ENCODE data around the gene PTP4A2. TPM values are rescaled to one million over a fixed set of nuclear protein-coding genes. Genes with fewer than 3 reads are reported as not detected.

Gene PTP4A2
- total RNA-seq, 3 donors from 2014 or later = 225 to 271 (median 252) TPM

DNA sequence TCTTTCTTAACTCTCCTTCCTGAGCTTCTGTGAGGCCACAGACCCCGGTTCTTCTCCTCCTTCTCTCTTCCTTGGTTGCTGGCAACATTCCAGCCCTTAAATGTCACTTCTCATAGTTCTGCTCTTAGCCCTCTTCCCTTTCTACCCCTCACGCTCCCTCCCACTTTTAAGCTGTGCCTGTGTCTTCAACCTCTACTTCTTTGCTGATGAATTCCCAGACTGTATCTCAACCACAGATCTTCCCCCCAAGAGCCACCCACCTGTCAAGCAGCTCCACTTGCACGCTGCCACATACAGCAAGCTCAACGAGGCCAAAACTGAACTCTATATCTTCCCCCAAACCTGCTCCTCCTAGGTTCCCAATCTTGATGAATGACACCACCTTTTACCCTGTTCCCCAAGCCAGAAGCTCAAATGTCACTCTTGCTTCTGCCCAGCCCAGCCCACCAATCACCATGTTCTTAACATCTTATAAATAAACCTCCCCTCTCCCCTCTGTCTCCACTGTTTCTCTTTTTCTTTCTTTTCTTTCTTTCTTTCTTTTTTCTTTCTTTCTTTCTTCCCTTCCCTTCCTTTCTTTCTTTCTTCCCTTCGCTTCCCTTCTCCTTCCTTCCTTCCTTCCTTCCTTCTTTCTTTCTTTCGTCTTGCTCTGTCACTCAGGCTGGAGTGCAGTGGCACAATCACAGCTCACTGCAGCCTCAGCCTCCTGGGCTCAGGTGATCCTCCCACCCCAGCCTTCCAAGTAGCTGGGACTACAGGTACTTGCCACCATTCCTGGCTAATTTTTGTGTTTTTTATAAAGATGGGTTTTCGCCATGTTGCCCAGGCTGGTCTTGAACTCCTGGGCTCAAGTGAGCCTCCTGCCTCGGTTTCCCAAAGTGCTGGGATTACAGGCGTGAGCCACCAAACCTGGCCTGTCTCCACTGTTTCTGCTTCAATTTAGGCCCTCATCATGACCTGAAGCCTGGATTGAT lies 19.8 kb upstream of the PTP4A2 start:
- intact Hi-C loops (cut with DNase I; ENCODE audit: low total_unique reads) = no loop called here
- Histone ChIP-seq H3K36me3 (no peaks in the 10 kb centered on the region), H3K4me3 (no peak overlapping the region), H3K27me3 (no peaks in the 10 kb centered on the region), H3K27ac (peak overlapping the region; percentile 39 to 42), H3K9me3 (no peaks in the 10 kb centered on the region), H3K4me1 (peaks cover 13 to 25% of the 10 kb centered on the region in 2 donors)
- no peak for DNase-seq (ENCODE audit: low spot score in 2 of 2)
- TF ChIP-seq POLR2AphosphoS5 (IDR thresholded peaks at IDR 0.05) (no peak), POLR2A (IDR thresholded peaks at IDR 0.05) (no peak), CTCF (IDR thresholded peaks at IDR 0.05) (no peak)

- Histone ChIP-seq H3K4me1 (peaks cover 13 to 25% of the 10 kb centered on the region in 2 donors), H3K9me3 (no peaks in the 10 kb centered on the region), H3K27me3 (no peaks in the 10 kb centered on the region), H3K27ac (peak overlapping the region; percentile 99), H3K4me3 (peak overlapping the region in 1 of 3 donors; percentile 38), H3K36me3 (no peaks in the 10 kb centered on the region)
- intact Hi-C loops (cut with DNase I; ENCODE audit: low total_unique reads) = no loop called here
- TF ChIP-seq POLR2AphosphoS5 (IDR thresholded peaks at IDR 0.05) (peak; percentile 77 to 87 (median 82)), POLR2A (IDR thresholded peaks at IDR 0.05) (no peak), CTCF (IDR thresholded peaks at IDR 0.05) (peak in 2 of 3 donors; percentile 21 to 25)
- DNase-seq (ENCODE audit: low spot score in 2 of 2) = peak; percentile 70 to 81
Observed at GRCh38 chr1:31955917-31956736, 18.0 kb upstream of the PTP4A2 start.

GRCh38 chr1:31954607-31955283 lies 16.6 kb upstream of the PTP4A2 start:
- Histone ChIP-seq H3K9me3 (no peaks in the 10 kb centered on the region), H3K27ac (peak overlapping the region; percentile 99), H3K4me1 (peaks cover 13 to 25% of the 10 kb centered on the region in 2 donors), H3K4me3 (peak overlapping the region in 1 of 3 donors; percentile 32), H3K36me3 (no peaks in the 10 kb centered on the region), H3K27me3 (no peaks in the 10 kb centered on the region)
- peak; percentile 60 to 83 for DNase-seq (ENCODE audit: low spot score in 2 of 2)
- intact Hi-C loops (cut with DNase I; ENCODE audit: low total_unique reads) = no loop called here
- TF ChIP-seq POLR2A (IDR thresholded peaks at IDR 0.05) (peak; percentile 39), POLR2AphosphoS5 (IDR thresholded peaks at IDR 0.05) (peak; percentile 89 to 98 (median 96)), CTCF (IDR thresholded peaks at IDR 0.05) (no peak)

DNA sequence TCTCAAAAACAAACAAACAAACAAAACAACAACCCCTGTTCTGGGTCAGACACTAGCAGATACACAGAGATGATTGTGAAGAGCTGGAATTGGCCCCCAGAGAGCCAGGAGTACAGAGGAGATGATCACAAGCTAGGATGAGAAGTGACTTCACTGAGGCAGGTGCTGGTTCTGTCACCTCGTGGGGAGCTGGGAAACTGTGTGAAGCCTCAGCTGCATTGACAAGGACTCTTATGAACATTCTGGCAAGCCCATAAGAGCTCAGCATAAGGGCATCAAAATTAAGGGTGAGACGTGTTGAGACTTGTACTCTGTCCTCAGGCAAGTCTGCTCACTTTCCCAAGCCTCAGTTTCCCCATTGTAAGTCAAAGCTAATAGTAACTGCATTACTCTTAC lies 14.7 kb upstream of the PTP4A2 start:
- intact Hi-C loops (cut with DNase I; ENCODE audit: low total_unique reads) = no loop called here
- no peak for DNase-seq (ENCODE audit: low spot score in 2 of 2)
- Histone ChIP-seq H3K27ac (no peak overlapping the region), H3K36me3 (no peaks in the 10 kb centered on the region), H3K9me3 (no peaks in the 10 kb centered on the region), H3K27me3 (no peaks in the 10 kb centered on the region), H3K4me1 (peaks cover 13 to 25% of the 10 kb centered on the region in 2 donors), H3K4me3 (no peak overlapping the region)
- no peak for TF ChIP-seq CTCF (IDR thresholded peaks at IDR 0.05)
- no peak for TF ChIP-seq POLR2A (IDR thresholded peaks at IDR 0.05)
- TF ChIP-seq POLR2AphosphoS5 (IDR thresholded peaks at IDR 0.05) = no peak

Measured in breast epithelium (tissue), 4 donors.